ENCODE measurements around the gene CCDC71L.
"Not testable (repeated sequence)": the region's sequence is repeated elsewhere in the genome, so short reads cannot be mapped to it uniquely, and the experiment has no call there.

The CCDC71L gene

GRCh38 chr7:106660862-106661720 is at the start of gene CCDC71L:
CCDC71L (minus strand) TSS chr7:106661158; CDS start chr7:106660896, 262 bp downstream.
- DNase-seq (ENCODE audit: low read depth), result peak; percentile 93

- DNase-seq (ENCODE audit: low read depth), result not testable (repeated sequence)
These were observed 48.6 kb upstream of the CCDC71L start for GRCh38 chr7:106709604-106710003.

DNA sequence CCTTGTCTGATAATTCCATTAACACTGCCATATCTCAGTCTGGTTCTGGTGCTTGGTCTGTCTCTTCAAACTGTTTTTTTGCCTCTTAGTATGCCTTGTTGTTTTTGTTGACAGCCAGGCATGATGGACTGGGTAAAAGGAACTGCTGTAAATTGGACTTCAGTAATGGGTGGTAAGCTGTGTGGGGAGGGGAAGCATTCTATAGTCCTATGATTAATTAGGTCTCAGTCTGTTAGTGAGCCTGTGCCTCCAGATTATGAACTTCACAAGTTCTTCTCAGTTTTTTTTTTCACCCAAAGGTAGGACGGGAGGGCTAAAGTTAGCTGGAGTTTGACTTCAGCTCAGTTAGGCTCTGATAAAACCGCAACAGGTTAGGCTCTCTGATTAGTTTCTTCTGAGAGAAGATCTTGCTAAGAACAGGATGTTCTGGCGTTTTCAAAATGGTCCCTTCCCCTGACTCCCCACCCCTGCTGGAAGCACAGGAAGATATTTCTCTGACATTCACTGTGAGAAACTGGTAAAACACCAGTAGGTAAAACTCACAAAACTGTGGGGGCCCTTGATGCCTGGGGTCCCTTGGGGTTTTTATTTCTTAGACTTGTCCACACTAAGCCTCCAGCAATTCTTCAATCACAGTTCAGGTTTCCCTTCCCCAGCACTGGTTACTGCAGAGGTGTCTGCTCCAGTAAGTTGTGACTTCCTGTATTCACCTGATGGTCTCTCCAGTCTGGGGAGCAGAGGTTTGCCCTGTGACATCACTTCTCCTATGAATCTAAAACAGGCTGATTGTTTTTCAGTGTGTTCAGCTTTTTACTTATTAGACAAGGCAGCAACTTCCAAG is 43.3 kb upstream of the CCDC71L start:
- DNase-seq (ENCODE audit: low read depth), result no peak

DNA sequence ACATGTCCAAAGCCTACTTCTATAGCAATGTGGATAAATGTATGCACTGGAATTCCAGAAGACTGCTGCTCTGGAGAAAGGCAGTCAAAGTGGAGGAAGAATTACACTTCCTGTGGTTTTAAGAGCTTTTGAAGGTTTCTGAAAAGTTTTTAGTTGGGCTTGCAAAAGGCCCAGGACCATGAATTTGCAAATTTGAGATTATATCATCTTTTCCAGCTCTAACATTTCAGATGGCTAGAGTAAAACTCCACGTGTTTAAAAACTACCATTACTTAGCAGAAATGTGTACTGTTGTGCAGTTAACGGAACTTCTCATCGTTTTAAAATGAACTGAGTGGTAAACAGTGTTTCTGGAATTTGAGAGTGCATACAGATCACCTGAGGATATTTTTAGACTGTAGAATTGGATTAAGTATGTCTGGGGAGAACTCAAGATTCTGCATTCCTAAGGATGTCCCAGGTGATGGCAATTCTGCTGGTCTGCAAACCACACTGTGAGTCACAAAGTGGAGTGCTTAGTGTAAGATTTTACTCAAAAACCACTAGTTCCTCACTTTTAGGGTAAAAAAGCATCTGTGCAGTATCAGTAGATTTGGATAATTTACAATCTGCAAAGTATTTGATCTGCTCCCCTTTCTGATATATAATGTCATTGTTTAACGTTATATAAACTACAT is 32.9 kb upstream of the CCDC71L start:
- peak; percentile 50 for DNase-seq (ENCODE audit: low read depth)

GRCh38 chr7:106692450-106693051 is 31.6 kb upstream of the CCDC71L start:
- DNase-seq (ENCODE audit: low read depth), result no peak

- not testable (repeated sequence) for DNase-seq (ENCODE audit: low read depth)
These were observed 27.2 kb upstream of the CCDC71L start for GRCh38 chr7:106688161-106688560.

- no peak for DNase-seq (ENCODE audit: low read depth)
These were observed 23.0 kb upstream of the CCDC71L start for GRCh38 chr7:106683941-106684340.

DNA sequence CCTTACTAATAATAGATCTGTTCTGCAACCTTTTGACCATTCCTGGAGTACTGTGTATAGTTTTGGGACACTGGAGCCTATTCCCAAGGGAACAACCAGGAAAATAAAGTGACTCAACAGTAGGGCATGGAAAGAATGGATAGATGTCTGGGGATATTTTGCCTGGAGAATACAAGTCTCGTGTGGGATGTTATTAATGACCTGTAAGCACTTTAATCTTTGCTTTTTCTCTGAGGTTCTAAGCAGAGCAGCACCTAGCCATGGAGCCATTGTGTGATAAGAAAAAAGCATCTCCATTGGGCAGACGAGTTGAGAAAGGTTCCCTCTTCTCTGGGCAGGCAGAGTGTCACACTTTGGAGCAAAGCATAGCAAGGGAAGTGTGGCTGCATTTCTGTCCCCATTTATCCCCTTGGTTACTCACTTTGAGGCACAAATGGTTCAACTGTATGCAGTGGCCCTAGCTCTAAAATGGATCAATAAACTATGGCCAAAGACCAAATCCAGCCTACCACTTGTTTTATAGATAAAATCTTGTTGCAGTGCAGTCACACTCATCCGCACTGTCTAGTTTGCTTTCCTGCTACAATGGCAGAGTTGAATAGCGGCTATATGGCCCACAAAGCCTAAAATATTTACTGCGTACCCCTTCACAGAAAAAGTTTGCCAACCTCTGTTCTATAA is 21.0 kb upstream of the CCDC71L start:
- DNase-seq (ENCODE audit: low read depth), result peak; percentile 83

DNA sequence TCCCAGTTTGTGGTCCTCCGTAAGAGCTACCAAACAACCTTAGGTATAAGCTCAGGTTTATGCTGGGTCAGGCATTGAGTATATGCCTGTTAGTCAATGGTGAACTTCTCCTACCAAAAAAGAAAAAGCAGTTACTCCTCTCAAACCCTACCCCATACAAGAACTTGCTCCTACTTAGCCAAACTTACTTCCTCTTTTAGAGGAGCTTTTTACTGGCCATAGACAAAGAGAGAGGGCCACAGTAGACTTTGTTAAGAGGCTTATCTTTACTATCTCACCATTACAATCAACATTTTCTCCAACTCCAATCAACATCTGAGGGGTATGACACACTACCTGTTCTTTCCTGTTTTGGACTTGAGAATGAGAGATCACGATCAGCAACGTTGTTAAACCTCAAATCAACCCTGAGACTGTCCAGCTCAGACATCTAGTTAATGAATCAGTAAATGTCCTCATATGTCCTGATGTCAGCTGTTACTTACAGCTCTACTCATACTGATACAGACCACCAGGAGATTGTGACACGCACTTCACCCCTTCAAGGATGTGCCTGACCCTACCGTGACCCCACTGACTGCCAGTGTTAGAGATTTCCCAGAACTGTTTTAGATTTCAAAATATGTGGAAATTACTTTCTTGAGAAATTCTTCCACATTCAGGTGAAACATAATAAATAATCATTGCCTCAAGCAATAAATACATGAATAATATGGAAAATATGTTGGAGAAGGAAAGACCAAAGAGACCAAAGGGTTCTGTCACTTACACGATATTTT is 18.4 kb upstream of the CCDC71L start:
- DNase-seq (ENCODE audit: low read depth), result peak; percentile 98

DNA sequence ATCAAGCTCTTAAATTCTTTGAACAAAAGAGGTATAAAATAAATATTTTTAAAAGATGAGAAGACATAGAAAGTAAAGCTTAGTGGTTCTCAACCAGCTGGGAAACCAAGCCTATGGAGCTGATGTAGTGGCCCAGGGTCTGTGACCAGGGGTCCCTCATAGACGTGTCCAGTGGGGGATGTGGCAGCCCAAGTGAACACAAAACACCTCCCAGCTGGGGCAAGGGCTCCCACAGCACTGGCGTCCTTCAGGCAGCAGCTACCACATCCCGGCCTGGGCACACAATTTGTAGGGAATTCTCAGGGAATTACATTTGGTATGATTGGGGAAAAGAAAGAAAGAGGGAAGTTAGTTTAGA is 17.8 kb upstream of the CCDC71L start:
- DNase-seq (ENCODE audit: low read depth), result no peak

GRCh38 chr7:106676506-106676905 is 15.5 kb upstream of the CCDC71L start:
- not testable (repeated sequence) for DNase-seq (ENCODE audit: low read depth)

DNA sequence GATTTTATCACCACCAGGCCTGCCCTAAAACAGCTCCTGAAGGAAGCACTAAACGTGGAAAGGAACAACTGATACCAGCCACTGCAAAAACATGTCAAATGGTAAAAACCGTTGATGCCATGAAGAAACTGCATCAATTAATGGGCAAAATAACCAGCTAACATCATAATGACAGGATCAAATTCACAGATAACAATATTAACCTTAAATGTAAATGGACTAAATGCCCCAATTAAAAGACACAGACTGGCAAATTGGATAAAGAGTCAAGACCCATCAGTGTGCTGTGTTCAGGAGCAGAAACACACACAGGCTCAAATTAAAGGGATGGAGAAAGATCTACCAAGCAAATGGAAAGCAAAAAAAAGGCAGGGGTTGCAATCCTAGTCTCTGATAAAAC is 12.7 kb upstream of the CCDC71L start:
- not testable (repeated sequence) for DNase-seq (ENCODE audit: low read depth)

- not testable (repeated sequence) for DNase-seq (ENCODE audit: low read depth)
These were observed 11.0 kb upstream of the CCDC71L start for GRCh38 chr7:106671930-106672329.

- no peak for DNase-seq (ENCODE audit: low read depth)
These were observed 10.2 kb upstream of the CCDC71L start for GRCh38 chr7:106671160-106671559.

DNA sequence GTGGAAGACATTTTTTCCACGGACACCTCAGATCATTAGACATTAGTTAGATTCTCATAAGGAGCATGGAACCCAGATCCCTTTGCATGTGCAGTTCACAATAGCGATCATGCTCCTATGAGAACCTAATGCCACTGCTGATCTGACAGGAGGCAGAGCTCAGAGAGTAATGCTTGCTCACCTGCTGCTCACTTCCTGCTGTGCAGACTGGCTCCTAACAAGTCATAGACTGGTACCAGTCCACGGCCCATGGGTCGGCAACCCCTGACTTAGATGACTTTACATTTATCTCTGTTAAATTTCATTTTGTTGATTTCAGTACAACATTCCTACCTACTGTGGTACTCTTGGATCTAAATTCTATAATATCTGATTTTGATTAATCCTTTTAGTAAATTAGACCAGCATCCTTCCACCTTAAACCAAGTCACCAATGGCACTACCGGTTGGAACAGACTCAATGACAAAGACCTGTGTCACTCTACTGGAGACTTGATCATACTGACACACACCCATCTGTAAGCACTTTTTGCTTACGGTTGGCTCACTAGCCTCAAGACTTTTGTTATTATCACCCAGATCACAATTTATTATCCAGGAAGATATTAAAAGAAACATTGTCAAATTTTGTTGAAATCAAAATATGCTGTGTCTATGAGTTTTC is 8.0 kb upstream of the CCDC71L start:
- DNase-seq (ENCODE audit: low read depth), result no peak

DNA sequence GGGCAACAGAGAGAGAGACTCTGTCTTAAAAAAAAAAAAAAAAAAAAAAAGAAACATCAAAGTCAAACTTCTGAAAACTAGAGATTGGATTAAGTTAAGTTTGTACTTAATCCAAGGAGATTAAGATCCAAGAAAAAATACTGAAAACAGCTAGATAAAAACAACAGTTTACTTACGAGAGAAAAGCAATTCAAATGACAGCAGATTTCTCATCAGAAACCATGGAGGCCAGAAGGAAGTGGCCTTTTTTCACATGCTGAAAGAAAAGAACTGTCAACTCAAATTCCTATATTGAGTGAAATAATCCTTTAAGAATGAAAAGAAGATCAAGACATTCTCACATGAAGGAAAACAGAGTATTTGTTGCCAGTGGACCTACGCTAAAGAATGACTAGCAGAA is 5.4 kb upstream of the CCDC71L start:
- DNase-seq (ENCODE audit: low read depth), result no peak

- no peak for DNase-seq (ENCODE audit: low read depth)
These were observed 3.4 kb upstream of the CCDC71L start for GRCh38 chr7:106664343-106664742.

DNA sequence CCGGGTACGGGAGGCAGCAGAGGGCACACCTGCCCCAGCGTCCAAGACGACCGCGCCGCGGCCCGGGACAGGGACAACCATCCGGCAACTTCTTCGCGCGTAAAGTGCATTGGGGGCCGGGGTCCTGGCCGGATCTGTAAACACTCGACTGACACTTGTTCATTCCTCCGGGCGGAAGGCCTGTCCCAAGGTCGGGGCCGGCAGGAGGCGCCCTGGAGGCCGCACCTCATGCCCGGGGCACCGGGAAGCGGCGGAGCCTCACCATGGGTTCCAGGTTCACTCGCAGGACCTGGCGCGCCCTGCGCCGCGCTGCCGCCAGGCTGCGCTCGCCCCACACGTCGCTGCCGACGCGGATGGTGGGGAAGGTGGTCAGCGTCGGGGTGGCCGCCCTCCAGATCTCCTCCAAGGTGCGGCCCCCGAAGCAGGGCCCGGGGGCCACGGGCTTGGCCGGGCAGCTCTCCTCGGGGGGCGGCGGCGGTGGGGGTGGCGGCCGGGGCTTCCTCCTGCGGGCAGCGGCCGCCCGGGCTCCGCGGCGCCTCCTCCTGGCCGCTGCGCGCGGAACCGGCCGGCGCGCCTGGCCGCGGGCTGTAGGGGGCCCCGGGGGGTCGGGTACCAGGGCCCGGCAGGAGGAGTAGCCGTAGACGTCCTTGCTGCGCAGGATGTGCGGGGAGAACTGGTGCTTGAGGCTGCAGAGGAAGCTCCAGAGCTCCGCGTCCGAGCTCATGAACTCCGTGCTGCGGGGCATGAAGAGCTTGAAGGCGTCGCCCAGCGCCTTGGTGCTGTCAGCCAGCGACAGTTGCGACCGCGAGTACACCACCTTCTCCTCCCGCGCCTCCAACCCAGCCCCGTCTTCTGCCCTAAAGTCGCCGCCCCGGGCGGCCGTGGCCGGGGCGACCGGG is 746 bp downstream of the CCDC71L start:
- DNase-seq (ENCODE audit: low read depth), result peak; percentile 73

Measured in amniotic epithelial cell (primary cell).